Breast epithelium (tissue), 3 donors: Measurements from ENCODE around the gene ZNF763.

Experiments
- CTCF ChIP-seq, 3 donors: fragments of 450-650 bp; IDR thresholded peaks; one replicate each; pipeline ENCODE4 v1.5.1; 2016 to 2017; ENCODE audit warnings: antibody characterized with exemption in 3 of 3, mild to moderate bottlenecking in 3 of 3, moderate library complexity in 3 of 3
- POLR2A ChIP-seq: fragments of 450-650 bp; IDR thresholded peaks from one replicate; pipeline ENCODE4 v1.6.1; 2016; ENCODE audit warnings: antibody characterized with exemption, mild to moderate bottlenecking, moderate library complexity

- no peak for TF ChIP-seq CTCF (IDR thresholded peaks at IDR 0.05)
- no peak for TF ChIP-seq POLR2A
Observed at GRCh38 chr19:11931051-11931450, 33.8 kb upstream of the ZNF763 start.
